Stimulated activated CD4-positive, alpha-beta T cell treated with anti-CD3 and anti-CD28 coated beads, Interleukin-12 subunit alpha, Interleukin-12 subunit beta, amount 100 ng/mL, for 24 hours (primary cell): ENCODE data around the gene CAMTA1.

Experiments used
- DNase-seq, 2 experiments: peaks; one replicate each; pipeline ENCODE4 v3.0.0-alpha.2; 2020; ENCODE audit warnings: low read depth in 2 of 2

CAMTA1 gene

DNA sequence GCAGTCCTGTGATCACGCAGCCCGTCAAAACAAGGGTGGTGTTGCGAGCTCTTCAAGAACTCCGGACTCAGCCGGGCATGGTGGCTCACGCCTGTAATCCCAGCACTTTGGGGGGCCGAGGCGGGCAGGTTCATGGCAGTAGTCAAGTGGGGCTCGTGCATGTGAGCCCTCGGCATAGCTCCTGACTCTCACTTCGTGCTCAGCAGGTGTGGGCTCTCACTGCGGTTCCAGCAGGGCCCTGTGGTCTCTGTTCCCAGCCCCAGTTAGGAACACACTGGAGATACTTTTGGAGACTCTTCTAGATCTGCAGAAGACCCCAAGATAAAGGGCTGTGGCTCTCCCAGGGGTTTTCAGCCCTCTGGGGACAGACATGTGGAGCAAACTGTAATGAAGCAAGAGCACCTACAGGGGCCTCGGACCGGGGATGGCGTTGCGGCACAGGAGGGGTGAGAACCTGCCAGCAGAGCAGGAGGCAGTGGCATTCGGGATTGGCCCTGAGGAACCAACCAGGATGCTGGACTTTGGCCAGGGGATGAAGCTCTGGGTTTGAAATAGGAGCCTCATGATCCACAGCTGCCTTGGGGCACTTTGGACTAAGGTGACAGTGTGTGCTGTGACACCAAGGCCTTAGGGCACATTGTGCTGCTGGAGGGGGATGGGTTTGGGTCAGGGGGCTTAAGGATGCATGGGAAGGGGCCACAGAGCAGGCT is 443.2 kb downstream of the CAMTA1 start:
- no peak for DNase-seq

GRCh38 chr1:7229186-7229585 is 443.9 kb downstream of the CAMTA1 start:
- DNase-seq = no peak

DNA sequence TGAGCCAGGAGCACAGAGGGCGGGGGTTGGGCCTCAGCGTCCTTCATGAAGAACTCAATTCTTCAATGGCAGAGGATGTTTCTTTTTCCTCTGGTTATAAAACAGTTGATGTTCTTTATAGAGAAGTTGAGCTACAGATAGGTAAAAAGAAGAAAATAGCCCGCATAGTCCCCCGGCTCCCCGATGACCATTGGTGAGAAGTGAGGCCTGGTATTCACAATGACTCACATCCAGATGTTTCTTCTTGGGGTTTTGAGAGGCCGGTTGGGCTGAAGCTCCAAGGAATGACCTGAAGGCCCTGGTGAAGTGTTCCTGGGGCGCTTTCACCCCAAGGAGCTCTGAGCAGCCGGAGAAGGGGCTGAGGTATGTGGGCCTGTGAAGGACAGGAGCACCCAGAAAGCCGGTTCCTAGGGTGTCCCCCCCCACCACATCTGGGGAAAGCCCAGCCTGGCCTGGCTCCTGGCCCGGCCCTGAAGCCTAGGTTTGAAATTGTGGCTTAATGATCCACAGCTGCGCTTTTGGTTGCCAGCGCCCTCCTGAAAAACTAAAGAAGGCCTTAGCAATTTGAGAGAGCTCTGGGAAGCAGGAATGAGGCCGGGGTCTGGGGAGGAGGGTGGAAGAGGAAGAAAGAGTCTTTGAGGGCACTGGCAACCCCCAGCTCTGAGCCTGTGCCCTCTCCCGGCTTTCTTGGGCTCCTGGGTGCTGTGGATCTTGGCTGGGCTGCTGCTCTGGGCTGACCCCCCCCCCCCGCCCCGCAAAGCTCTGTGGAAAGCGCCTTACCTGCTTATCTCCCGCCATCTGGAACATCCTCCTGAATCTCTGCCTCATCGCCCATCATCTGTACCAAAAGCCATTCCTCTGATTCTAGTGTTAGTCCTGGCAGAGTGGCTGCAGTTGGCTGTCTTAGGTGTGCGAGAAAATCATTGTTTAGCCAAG is 444.7 kb downstream of the CAMTA1 start:
- DNase-seq = no peak

GRCh38 chr1:7232441-7233236 is 447.4 kb downstream of the CAMTA1 start:
- DNase-seq = no peak

GRCh38 chr1:7233237-7233540 is 447.9 kb downstream of the CAMTA1 start:
- DNase-seq = no peak

GRCh38 chr1:7233646-7234470 is 448.6 kb downstream of the CAMTA1 start:
- no peak for DNase-seq

DNA sequence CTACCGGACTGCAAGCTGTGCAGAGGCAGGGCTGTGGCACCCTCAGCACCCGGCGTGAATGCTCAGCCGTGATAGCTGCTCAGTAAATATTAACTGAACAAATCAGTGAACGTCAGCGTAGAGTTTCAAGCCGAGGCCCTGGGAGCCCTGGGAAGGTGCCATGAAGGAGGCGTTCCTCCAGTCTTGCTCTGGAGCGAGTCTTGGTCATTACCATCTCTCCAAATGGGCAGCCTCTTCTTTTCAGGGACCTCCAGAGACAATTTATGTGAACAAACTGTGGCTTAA is 449.2 kb downstream of the CAMTA1 start:
- DNase-seq = no peak

- DNase-seq = no peak
Observed at GRCh38 chr1:7235871-7236517, 450.7 kb downstream of the CAMTA1 start.

- no peak for DNase-seq
Observed at GRCh38 chr1:7236844-7237515, 451.7 kb downstream of the CAMTA1 start.

DNA sequence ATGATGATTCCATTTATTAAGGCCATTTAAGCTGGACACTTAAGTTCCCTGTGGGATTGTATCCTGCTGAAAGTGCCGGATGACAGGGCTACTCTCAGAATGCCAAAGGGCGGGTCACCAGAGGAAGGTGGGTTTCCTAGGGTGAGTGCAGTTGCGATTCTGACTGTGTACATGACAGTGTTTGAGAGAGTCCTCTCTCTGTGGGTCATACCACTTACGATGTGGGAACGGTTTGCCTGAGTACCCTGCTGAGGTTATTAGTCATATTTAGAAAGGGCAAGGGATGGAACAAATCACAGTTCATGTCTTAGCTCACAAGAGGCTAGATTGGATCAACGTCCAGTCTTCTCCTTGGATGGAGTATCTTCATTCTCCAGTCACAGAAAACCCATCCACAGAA is 461.9 kb downstream of the CAMTA1 start:
- DNase-seq = no peak

GRCh38 chr1:7247791-7248548 is 462.7 kb downstream of the CAMTA1 start:
- DNase-seq = no peak

DNA sequence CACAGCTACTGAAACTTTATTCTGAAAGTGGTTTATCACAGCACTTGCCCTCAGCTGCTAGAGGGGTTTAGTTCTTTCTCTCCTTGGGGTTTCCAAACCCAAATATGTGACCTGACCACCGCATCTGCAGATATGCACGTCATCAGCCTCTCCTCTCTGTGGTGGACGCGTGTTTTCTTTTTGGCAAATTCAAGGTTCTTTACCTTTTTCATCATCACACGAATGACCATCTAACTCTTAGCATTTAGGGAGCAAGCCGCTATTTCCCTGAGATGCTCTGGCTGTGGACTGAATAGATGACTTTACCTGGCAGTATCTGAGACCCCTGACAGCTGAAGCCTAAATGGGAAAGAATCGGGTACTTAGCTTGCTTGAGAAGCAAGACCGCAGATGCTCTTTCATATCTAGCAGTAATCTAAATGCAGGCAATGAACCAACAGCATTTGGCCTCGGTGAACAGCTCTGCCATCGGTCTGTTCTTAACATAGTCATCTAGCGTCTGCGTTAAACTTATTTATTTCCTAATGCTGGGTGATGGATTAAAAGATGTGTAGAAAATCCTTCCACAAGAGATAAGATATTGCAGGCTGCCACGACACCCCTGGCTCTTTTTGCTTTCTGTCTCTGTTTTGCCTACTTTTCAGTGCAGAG is 463.4 kb downstream of the CAMTA1 start:
- no peak for DNase-seq

GRCh38 chr1:7249516-7249915 is 464.3 kb downstream of the CAMTA1 start:
- DNase-seq = no peak

GRCh38 chr1:7250176-7250575 is 464.9 kb downstream of the CAMTA1 start:
- no peak for DNase-seq

GRCh38 chr1:7250597-7251453 is 465.6 kb downstream of the CAMTA1 start:
- no peak for DNase-seq

DNA sequence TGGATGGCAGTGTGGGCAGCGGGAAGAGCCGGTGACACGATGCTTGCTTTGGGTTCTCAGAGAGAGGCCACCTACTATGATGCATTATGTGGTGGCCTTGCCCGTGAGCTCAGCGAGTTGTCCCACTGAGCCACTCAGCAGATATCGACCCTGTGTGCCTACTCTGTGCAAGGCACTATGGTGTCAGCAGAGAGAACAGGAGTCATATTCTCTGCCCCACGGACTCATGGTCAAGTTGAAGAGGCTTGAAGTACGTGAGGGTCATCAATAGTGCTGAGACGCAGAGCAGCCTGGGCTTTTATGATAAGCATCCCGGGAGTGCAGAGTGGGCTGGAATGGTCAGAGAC is 466.2 kb downstream of the CAMTA1 start:
- no peak for DNase-seq

- DNase-seq = no peak
Observed at GRCh38 chr1:7252411-7253117, 467.3 kb downstream of the CAMTA1 start.

GRCh38 chr1:7253118-7253480 is 467.8 kb downstream of the CAMTA1 start:
- no peak for DNase-seq
